Measurements from ENCODE around the gene OR6C74.

Gene OR6C74

DNA sequence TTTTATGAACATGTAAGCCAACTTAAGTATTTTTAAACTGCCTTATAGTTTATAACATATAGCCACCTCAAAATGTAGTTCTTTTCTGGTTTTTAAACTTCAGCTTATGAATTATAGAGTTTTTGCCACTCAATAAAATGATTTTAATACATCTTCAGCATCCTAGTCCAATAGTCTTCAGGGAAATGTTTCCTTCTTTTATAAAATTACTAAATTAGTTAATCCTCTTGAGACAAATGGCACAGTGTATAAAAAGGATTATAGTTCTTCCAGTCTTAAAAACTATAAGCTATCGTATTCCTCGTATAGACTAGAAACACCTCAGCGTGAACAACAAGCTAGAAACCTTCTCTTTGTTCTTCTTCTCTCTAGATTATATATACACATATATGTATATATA lies at the start of gene OR6C74:
TSS of gene OR6C74 (plus strand) at position 301 of the 400 bp plus-strand sequence. CDS start 2,679 bp downstream, outside the sequence.
- DNase-seq (ENCODE audit: low read depth, low spot score): no peak

GRCh38 chr12:55220725-55221124 lies 23.7 kb upstream of the OR6C74 start, which contains the start of gene OR10A7:
TSS of gene OR10A7 (plus strand) at chr12:55221025. CDS start at chr12:55221025, 0 bp downstream.
- no peak for DNase-seq (ENCODE audit: low read depth, low spot score)

DNA sequence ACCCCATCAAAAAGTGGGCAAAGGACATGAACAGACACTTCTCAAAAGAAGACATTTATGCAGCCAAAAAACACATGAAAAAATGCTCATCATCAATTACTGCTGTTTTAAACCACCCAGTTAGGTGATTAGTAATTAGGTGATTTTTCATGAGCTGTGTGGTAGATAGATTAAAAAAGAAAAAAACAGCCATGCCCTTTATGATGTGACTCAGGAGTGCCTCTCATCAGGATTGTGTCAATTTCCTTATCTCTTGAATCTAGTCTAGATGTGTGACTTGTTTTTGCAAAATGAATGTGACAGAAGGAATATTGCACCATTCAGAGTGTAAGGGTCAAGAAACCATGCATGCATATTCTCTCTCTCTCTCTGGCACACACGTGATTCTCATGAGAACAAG lies 17.9 kb upstream of the OR6C74 start:
- DNase-seq (ENCODE audit: low read depth, low spot score): no peak

- DNase-seq (ENCODE audit: low read depth, low spot score): no peak
These were observed 16.8 kb upstream of the OR6C74 start for GRCh38 chr12:55227643-55228042.

DNA sequence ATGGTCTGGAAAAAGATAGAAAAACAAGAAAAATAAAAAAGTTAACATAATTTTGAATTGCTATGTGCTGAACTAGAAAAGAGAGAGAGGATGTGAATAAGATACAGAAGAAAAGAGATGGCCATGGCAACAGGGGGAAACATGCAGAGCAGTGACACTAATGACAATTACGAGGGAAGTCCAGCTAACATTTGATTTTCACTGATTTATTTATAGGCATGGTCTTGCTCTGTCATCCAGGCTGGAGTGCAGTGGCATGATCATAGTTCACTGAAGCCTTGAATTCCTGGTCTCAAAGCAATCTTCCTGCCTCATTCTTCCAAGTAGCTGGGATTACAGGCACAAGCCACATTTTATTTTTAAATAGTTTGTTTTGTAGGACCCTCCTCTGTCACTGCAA lies 1.8 kb downstream of the OR6C74 start:
- DNase-seq (ENCODE audit: low read depth, low spot score): no peak

DNA sequence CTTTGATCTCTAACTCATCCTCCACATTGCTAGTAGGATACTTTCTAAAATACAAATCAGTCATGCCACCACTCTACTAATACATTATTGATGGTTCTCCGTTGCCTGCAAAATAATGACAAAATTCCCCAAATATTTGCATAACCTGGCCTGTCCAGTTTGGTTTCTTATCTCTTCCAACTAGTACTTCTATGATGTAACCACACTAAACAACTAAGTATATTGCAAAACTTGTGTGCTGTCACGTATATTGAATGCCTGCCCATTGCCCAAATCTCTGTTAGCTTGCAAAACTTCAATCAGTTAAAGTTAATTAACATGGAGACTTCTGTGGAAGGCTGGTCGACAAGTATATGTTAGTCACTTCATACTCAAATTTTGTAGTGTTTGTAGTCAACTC lies 6.5 kb downstream of the OR6C74 start:
- DNase-seq (ENCODE audit: low read depth, low spot score): no peak

GRCh38 chr12:55253281-55253680 lies 8.9 kb downstream of the OR6C74 start:
- no peak for DNase-seq (ENCODE audit: low read depth, low spot score)

GRCh38 chr12:55256831-55257230 lies 12.4 kb downstream of the OR6C74 start:
- DNase-seq (ENCODE audit: low read depth, low spot score): no peak

GRCh38 chr12:55258303-55258702 lies 13.9 kb downstream of the OR6C74 start:
- no peak for DNase-seq (ENCODE audit: low read depth, low spot score)

DNA sequence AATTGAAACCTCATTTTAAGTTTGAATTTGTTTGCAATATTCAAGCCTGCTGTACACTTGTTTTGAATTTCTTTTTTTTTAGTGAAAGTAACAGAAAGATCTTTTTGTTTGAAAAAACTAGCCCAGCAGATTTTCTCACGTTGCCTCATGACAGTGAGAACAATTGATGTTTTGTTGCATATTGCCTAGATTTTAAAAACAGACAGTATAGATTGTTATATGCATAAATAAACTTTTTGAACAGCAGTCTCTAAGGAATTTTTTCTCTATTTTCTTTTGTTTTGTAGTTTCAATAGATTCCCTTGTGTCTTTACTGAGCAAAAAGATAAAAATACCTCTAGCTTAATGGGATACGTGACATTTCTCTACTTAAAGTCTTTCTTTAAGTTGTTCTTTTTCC lies 36.6 kb downstream of the OR6C74 start:
- no peak for DNase-seq (ENCODE audit: low read depth, low spot score)

- no peak for DNase-seq (ENCODE audit: low read depth, low spot score)
These were observed 45.6 kb downstream of the OR6C74 start for GRCh38 chr12:55289999-55290398.

Data from activated CD4-positive, CD25-positive, alpha-beta regulatory T cell treated with anti-CD3 and anti-CD28 coated beads, Interleukin-2, amount 50 U/mL, for 16 hours (primary cell).